Muscle of back (tissue), 11 donors: Measurements from ENCODE around the gene PREP. TPM values are rescaled to one million over a fixed set of nuclear protein-coding genes. Genes with fewer than 3 reads are reported as not detected.
"Not testable (repeated sequence)": the region's sequence is repeated elsewhere in the genome, so short reads cannot be mapped to it uniquely, and the experiment has no call there.

Experiments used
- DNase-seq, 3 donors: peaks; one replicate each; pipeline versions ENCODE4 v3.0.0 to v3.0.0-alpha.2; 2013
- polyA plus RNA-seq, 10 donors: library from polyadenylated mRNA; unstranded; fragments of 120-200 nt; gene quantifications; one replicate each; pipeline ENCODE4 v1.2.1, GENCODE V29; 2013; ENCODE audit not compliant: insufficient read length in 10 of 10

Gene PREP
- polyA plus RNA-seq, 10 donors: 32.7 to 47.4 (median 37.7) TPM

- no peak for DNase-seq
These were observed 127.3 kb downstream of the PREP start for GRCh38 chr6:105275542-105275941.

- DNase-seq: no peak
These were observed 128.2 kb downstream of the PREP start for GRCh38 chr6:105274678-105275077.

- no peak for DNase-seq
These were observed 129.3 kb downstream of the PREP start for GRCh38 chr6:105273589-105273988.

- peak; percentile 8 to 21 (median 18) for DNase-seq
These were observed 130.1 kb downstream of the PREP start for GRCh38 chr6:105272786-105273185.

- DNase-seq: no peak
These were observed 132.4 kb downstream of the PREP start for GRCh38 chr6:105270511-105270910.

GRCh38 chr6:105269390-105269789 is 133.5 kb downstream of the PREP start:
- DNase-seq: no peak

GRCh38 chr6:105263685-105264610 is 138.9 kb downstream of the PREP start:
- DNase-seq: no peak

GRCh38 chr6:105259913-105260889 is 142.7 kb downstream of the PREP start:
- DNase-seq: no peak

GRCh38 chr6:105258816-105259215 is 144.1 kb downstream of the PREP start:
- no peak for DNase-seq

GRCh38 chr6:105257340-105257739 is 145.5 kb downstream of the PREP start:
- no peak for DNase-seq

GRCh38 chr6:105256619-105257018 is 146.3 kb downstream of the PREP start:
- DNase-seq: no peak

GRCh38 chr6:105253787-105254186 is 149.1 kb downstream of the PREP start:
- DNase-seq: no peak

GRCh38 chr6:105251689-105252088 is 151.2 kb downstream of the PREP start:
- DNase-seq: no peak

GRCh38 chr6:105250533-105250932 is 152.3 kb downstream of the PREP start:
- no peak for DNase-seq

GRCh38 chr6:105243487-105243886 is 159.4 kb downstream of the PREP start:
- no peak for DNase-seq

GRCh38 chr6:105235155-105235554 is 167.7 kb downstream of the PREP start:
- no peak for DNase-seq

GRCh38 chr6:105231771-105232170 is 171.1 kb downstream of the PREP start:
- DNase-seq: not testable (repeated sequence)

Other genes with a start within 250 kb of the PREP start
- 10 to 100 TPM; 47.4 to 94.8 (median 63.8) TPM for gene POPDC3, start 223.1 kb downstream of the PREP start, polyA plus RNA-seq